ENCODE data around the gene RAP1GAP.

RAP1GAP gene

DNA sequence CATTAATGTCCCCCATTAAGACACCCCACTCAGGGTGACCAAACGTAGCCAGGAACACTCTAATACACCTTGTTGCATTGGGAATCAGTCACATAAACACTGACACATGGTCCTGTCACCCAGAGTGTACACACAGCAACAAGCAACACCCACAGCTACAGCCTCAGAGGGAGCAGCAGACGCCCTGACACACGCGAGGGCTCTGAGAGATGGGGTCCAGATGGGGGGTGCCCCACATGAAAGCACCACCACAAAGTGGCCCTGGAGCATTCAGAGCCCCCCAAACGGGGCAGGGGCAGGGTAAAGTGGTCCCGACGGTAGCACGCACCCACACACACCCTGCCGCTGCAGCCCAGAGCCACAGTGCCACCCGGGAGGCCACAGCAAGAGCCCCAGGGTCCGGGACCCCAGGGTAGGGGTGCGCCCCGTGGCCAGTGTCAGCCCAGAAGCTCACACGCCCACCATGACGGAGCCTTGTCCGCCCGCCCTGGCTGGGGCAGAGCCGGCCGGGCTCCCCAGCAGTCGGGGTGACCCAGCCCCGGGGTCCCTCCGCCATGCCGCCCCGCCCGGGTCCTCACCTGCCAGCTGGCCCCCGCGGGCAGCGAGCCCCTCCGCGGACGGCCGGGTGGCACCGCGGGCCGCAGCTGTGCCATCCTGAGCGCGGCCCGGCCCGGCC lies 47.3 kb downstream of the RAP1GAP start:
- Histone ChIP-seq H3K4me1 (peaks cover 17% of the 10 kb centered on the region), H3K36me3 (no peaks in the 10 kb centered on the region), H3K9me3 (no peaks in the 10 kb centered on the region), H3K4me3 (ENCODE audit: low read depth, low read length) (no peak overlapping the region), H3K27me3 (no peaks in the 10 kb centered on the region)
- TF ChIP-seq, protein P1, sequence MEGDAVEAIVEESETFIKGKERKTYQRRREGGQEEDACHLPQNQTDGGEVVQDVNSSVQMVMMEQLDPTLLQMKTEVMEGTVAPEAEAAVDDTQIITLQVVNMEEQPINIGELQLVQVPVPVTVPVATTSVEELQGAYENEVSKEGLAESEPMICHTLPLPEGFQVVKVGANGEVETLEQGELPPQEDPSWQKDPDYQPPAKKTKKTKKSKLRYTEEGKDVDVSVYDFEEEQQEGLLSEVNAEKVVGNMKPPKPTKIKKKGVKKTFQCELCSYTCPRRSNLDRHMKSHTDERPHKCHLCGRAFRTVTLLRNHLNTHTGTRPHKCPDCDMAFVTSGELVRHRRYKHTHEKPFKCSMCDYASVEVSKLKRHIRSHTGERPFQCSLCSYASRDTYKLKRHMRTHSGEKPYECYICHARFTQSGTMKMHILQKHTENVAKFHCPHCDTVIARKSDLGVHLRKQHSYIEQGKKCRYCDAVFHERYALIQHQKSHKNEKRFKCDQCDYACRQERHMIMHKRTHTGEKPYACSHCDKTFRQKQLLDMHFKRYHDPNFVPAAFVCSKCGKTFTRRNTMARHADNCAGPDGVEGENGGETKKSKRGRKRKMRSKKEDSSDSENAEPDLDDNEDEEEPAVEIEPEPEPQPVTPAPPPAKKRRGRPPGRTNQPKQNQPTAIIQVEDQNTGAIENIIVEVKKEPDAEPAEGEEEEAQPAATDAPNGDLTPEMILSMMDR (IDR thresholded peaks at IDR 0.05; ENCODE audit: low read depth, low read length): no peak
- no peak for DNase-seq

DNA sequence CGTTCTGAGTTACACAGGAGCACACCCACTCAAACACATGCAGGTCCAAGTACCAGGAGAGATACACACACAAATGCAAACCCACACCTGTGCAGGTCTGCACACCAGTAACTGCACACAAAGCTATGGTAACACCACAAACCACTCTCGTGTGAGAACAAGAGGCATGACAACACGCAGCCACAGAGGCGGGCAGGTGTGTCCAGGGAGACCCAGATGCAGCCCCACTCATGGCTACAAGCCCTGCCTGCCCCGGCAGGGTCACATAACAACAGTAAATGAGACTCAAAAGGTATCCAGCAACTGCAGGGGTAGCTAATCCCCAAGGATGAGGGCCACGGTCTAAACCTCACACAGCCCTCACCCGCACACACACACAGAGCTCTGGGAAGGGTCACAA lies 48.1 kb downstream of the RAP1GAP start:
- H3K36me3 ChIP-seq: no peaks in the 10 kb centered on the region
- H3K27me3 ChIP-seq: no peaks in the 10 kb centered on the region
- no peak overlapping the region for H3K4me3 ChIP-seq (ENCODE audit: low read depth, low read length)
- H3K9me3 ChIP-seq: no peaks in the 10 kb centered on the region
- H3K4me1 ChIP-seq: peaks cover 17% of the 10 kb centered on the region
- TF ChIP-seq, protein P1 (IDR thresholded peaks at IDR 0.05; ENCODE audit: low read depth, low read length): no peak
- DNase-seq: no peak

DNA sequence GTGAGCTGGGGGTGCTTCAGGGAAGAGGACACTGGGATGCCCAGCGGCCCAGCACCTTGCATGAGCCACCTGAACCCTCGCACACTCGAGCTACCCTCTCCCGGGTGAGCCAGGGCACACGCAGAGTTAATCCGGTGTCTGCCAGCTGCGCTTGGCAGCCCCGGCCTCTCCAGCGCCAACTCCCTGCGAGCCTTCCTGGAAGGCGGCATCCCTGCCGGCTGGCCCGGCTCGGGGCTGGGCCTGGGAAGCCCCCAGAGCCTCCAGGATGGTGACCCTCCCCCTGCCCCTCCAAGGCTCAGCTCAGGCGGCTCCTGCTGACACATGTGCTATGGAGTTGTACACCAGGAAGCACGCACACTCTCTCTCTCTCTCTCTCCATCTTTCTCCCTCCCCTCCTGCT lies 48.7 kb downstream of the RAP1GAP start:
- Histone ChIP-seq H3K4me3 (ENCODE audit: low read depth, low read length) (no peak overlapping the region), H3K36me3 (no peaks in the 10 kb centered on the region), H3K27me3 (no peaks in the 10 kb centered on the region), H3K9me3 (no peaks in the 10 kb centered on the region), H3K4me1 (peaks cover 17% of the 10 kb centered on the region)
- no peak for DNase-seq
- TF ChIP-seq, protein P1 (IDR thresholded peaks at IDR 0.05; ENCODE audit: low read depth, low read length): no peak

DNA sequence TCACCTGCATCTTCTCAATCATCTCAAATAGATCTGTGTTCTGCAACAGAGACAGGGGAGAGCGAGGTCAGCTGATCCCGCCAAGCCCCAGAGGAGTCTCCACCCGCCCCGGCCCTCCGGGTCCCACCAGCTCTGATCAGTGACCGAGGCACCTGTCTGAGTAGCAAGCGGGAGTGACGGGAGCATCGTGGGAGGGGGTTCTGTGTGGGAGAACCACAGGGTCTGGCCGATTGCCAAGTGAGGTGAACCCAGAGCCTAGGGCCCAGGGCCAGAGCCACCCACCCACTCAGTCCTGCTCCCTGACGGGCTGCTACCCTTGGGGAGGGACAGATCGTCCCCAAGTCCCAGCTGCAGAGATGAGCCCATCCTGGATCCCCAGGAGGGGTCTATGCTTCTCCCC lies 49.1 kb downstream of the RAP1GAP start:
- no peak for DNase-seq
- H3K4me1 ChIP-seq: peaks cover 17% of the 10 kb centered on the region
- TF ChIP-seq, protein P1 (IDR thresholded peaks at IDR 0.05; ENCODE audit: low read depth, low read length): no peak

DNA sequence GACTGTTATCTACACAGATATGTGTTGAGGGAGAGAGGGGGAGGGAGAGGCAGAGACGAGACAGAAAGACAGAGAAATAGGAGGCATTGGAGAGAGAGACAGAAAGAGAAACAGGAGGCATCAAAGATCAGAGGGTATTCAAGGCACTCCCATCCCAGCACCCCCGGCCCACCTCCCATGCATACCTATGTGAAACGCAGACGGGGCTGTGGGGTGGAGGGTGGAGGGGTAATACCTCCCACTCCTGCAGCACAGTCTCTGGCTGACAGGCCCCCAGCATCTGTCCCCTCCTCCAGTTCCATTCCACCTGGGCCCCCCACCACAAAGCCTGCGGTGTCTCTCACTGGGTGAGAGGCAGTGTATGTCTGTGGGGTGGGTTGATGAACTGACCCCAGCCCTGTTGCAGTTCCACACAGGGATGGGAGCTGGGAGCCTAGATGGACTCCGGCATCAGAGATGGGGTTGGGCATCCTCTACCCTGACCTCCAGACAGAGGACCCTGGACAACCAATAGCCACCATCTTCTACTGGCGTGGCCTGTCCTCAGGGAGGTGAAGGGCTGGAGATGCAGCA lies 49.7 kb downstream of the RAP1GAP start:
- H3K4me3 ChIP-seq (ENCODE audit: low read depth, low read length): no peak overlapping the region
- peaks cover 17% of the 10 kb centered on the region for H3K4me1 ChIP-seq
- no peaks in the 10 kb centered on the region for H3K27me3 ChIP-seq
- TF ChIP-seq, protein P1 (IDR thresholded peaks at IDR 0.05; ENCODE audit: low read depth, low read length): no peak
- DNase-seq: no peak
- no peaks in the 10 kb centered on the region for H3K36me3 ChIP-seq
- H3K9me3 ChIP-seq: no peaks in the 10 kb centered on the region

More for the DNA sequence above, 49.1 kb downstream of the RAP1GAP start:
- Histone ChIP-seq H3K27me3 (no peaks in the 10 kb centered on the region), H3K9me3 (no peaks in the 10 kb centered on the region), H3K36me3 (no peaks in the 10 kb centered on the region), H3K4me3 (ENCODE audit: low read depth, low read length) (no peak overlapping the region)
